Kidney epithelial cell (primary cell): ENCODE measurements around the gene SRPK3. TPM values are rescaled to one million over a fixed set of nuclear protein-coding genes. Genes with fewer than 3 reads are reported as not detected.

Experiments
- DNase-seq: peaks from one replicate; pipeline ENCODE4 v3.0.0-alpha.2; 2010; ENCODE audit warnings: low read depth
- H3K27me3 ChIP-seq: 2 replicates; pipeline ENCODE4 v1.6.0; 2011; ENCODE audit warnings: low read length; ENCODE audit not compliant: control insufficient read depth, insufficient read depth
- H3K36me3 ChIP-seq: 2 replicates; pipeline ENCODE4 v1.5.1; 2011; ENCODE audit warnings: low read length; ENCODE audit not compliant: control insufficient read depth, insufficient read depth
- H3K4me3 ChIP-seq: 2 replicates; pipeline ENCODE4 v1.5.1; 2011; ENCODE audit warnings: low read depth, mild to moderate bottlenecking, control low read depth, low read length
- CTCF ChIP-seq: IDR thresholded peaks from 2 replicates; pipeline ENCODE4 v1.5.1; 2011; ENCODE audit warnings: mild to moderate bottlenecking, moderate library complexity, low read length, control low read depth, inconsistent platforms; ENCODE audit not compliant: insufficient read depth, poor library complexity, severe bottlenecking
- total RNA-seq: library from RNA; depleted of rRNA; stranded (reverse); fragments of >200 nt; gene quantifications from 2 replicates; pipeline ENCODE4 v1.2.3, GENCODE V29; 2015

SRPK3 gene
- total RNA-seq, 1 donor from 2014 or later: 0.08 TPM

GRCh38 chrX:153774576-153775292 lies 6.1 kb upstream of the SRPK3 start:
- no peak for DNase-seq
- no peak for TF ChIP-seq CTCF
- H3K36me3 ChIP-seq: no peaks in the 10 kb centered on the region
- no peak overlapping the region for H3K4me3 ChIP-seq
- H3K27me3 ChIP-seq: no peaks in the 10 kb centered on the region

GRCh38 chrX:153775293-153776119 lies 5.3 kb upstream of the SRPK3 start:
- Histone ChIP-seq H3K4me3 (no peak overlapping the region), H3K36me3 (no peaks in the 10 kb centered on the region), H3K27me3 (no peaks in the 10 kb centered on the region)
- DNase-seq: no peak
- TF ChIP-seq CTCF: no peak

- Histone ChIP-seq H3K27me3 (no peaks in the 10 kb centered on the region), H3K4me3 (no peak overlapping the region), H3K36me3 (no peaks in the 10 kb centered on the region)
- no peak for TF ChIP-seq CTCF
- DNase-seq: no peak
Measured at GRCh38 chrX:153776120-153776599, 4.7 kb upstream of the SRPK3 start.

- TF ChIP-seq CTCF: no peak
- Histone ChIP-seq H3K27me3 (no peaks in the 10 kb centered on the region), H3K36me3 (no peaks in the 10 kb centered on the region), H3K4me3 (no peak overlapping the region)
- no peak for DNase-seq
Measured at GRCh38 chrX:153776611-153777045, 4.2 kb upstream of the SRPK3 start.

- no peak overlapping the region for H3K4me3 ChIP-seq
- H3K36me3 ChIP-seq: no peaks in the 10 kb centered on the region
- H3K27me3 ChIP-seq: no peaks in the 10 kb centered on the region
- TF ChIP-seq CTCF: no peak
- no peak for DNase-seq
Measured at GRCh38 chrX:153777261-153778090, 3.4 kb upstream of the SRPK3 start.
